Suprapubic skin (tissue), 4 donors: Measurements from ENCODE around the gene SCN5A. TPM values are rescaled to one million over a fixed set of nuclear protein-coding genes. Genes with fewer than 3 reads are reported as not detected.
A peak's percentile ranks its signal among the peaks of the same experiment; 100 is the strongest.

Experiments
- DNase-seq, 2 donors: peaks; one replicate each; pipeline ENCODE4 v3.0.0-alpha.2; 2019; ENCODE audit warnings: low spot score in 2 of 2
- H3K27ac ChIP-seq: fragments of 200-600 bp; sonication (generic); one replicate; pipeline ENCODE4 v1.5.1; 2019
- H3K27me3 ChIP-seq: fragments of 200-600 bp; sonication (generic); one replicate; pipeline ENCODE4 v1.5.1; 2019
- H3K36me3 ChIP-seq: fragments of 200-600 bp; sonication (generic); one replicate; pipeline ENCODE4 v1.5.1; 2019
- H3K4me1 ChIP-seq: fragments of 200-600 bp; sonication (generic); one replicate; pipeline ENCODE4 v1.5.1; 2019
- H3K4me3 ChIP-seq: fragments of 200-600 bp; sonication (generic); one replicate; pipeline ENCODE4 v1.5.1; 2019; ENCODE audit warnings: mild to moderate bottlenecking
- H3K9me3 ChIP-seq: fragments of 200-600 bp; sonication (generic); one replicate; pipeline ENCODE4 v1.5.1; 2019
- CTCF ChIP-seq, 2 donors: fragments of 200-600 bp in 1 of 2; fragments of 450-650 bp in 1 of 2; sonication (generic) in 1 of 2; IDR thresholded peaks; one replicate each; pipeline ENCODE4 v1.5.1; 2016 to 2019; ENCODE audit warnings: antibody characterized with exemption in 2 of 2, mild to moderate bottlenecking in 1 of 2, moderate library complexity in 1 of 2
- EP300 ChIP-seq: sonication (generic); formaldehyde crosslinking; IDR thresholded peaks from one replicate; pipeline ENCODE4 v1.6.1; 2017; ENCODE audit warnings: antibody characterized with exemption
- POLR2A ChIP-seq, 2 donors: fragments of 450-650 bp; IDR thresholded peaks; one replicate each; pipeline ENCODE4 v1.6.1; 2017; ENCODE audit warnings: antibody characterized with exemption in 2 of 2, mild to moderate bottlenecking in 2 of 2, moderate library complexity in 2 of 2
- POLR2AphosphoS5 ChIP-seq, 3 donors: sonication (generic); formaldehyde crosslinking; IDR thresholded peaks; one replicate each; pipeline ENCODE4 v1.6.1; 2017; ENCODE audit warnings: antibody characterized with exemption in 3 of 3
- WGBS: methylation state at CpG from one replicate; pipeline ENCODE4 v1.1.5; 2018; 5-methylcytosine and 5-hydroxymethylcytosine counted together
- total RNA-seq, 4 donors: library from RNA; depleted of rRNA; stranded (reverse); fragments of >200 nt; gene quantifications; one replicate each; pipeline ENCODE4 v1.1.0, GENCODE V29; 2016

SCN5A gene
- total RNA-seq, 4 donors from 2014 or later, result 0.15 to 1.1 (median 1.0) TPM; not detected in 1

DNA sequence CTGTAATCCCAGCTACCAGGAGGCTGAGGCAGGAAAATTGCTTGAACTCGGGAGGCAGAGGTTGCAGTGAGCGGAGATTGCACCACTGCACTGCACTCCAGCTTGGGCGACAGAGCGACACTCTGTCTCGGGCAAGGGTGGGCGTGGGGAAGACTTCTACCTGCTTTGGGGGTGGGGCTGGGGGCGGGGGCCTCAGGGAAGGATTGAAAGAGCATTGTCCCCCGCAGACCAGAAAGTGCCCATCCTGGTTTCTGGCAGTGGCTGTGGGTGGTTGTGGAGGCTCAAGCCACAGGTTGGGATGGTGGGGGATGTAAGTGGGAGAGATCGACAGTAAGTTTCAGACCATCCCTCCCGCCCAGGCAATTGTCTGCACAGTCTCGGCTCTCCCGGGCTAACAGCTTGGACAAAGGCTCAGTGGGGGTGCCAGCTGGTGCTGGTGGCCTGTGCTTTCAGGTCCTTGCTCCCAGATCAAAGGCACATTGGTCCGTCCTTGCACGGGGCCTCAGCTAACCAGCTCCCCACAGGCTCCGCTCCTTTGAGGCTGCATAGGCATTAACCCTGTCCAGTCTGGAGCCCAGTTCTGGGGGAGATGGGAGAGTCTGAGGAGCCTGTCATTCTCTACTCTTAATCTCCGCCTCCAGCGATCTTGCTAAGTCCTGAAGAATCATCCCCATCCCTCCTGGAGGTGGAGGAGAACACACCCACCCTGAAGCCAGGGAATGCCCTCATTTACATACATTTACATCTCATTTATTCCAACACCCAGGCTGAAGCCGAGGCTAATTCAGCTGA lies 8.6 kb downstream of the SCN5A start:
- 63% methylated on average over 12 of the region's 18 CpGs for whole genome bisulfite sequencing
- H3K27me3 ChIP-seq, result peaks cover 34% of the 10 kb centered on the region
- no peak overlapping the region for H3K4me3 ChIP-seq
- DNase-seq, result peak; percentile 36 to 69
- H3K27ac ChIP-seq, result no peak overlapping the region
- H3K9me3 ChIP-seq, result no peaks in the 10 kb centered on the region
- H3K36me3 ChIP-seq, result no peaks in the 10 kb centered on the region
- TF ChIP-seq CTCF (IDR thresholded peaks at IDR 0.05) (no peak), EP300 (no peak), POLR2A (IDR thresholded peaks at IDR 0.05) (no peak)
- no peaks in the 10 kb centered on the region for H3K4me1 ChIP-seq

DNA sequence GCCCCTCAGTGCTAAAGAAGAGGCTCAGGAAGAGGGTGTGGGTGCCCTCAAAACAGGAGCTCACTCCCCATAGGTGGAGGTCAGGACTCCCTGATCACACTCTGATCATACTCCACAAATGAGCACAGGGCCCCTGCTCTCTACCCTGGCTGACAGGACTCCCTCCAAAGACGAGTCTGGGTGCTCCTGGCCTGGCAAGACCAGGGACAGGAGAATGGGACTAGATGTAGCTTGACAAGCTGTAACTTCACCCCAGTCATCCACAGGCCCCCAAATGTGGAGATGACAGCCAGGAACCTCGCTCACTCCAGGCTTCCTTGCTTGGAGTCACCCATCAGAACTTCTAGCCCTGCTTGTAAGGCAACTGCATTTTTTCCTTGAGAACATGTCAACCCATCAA lies 11.1 kb downstream of the SCN5A start:
- H3K27me3 ChIP-seq, result peaks cover 25% of the 10 kb centered on the region
- H3K36me3 ChIP-seq, result no peaks in the 10 kb centered on the region
- H3K4me1 ChIP-seq, result no peaks in the 10 kb centered on the region
- 66% methylated on average over 2 of the region's 2 CpGs for WGBS
- H3K4me3 ChIP-seq, result no peak overlapping the region
- no peak for DNase-seq
- TF ChIP-seq POLR2AphosphoS5 (IDR thresholded peaks at IDR 0.05) (no peak), POLR2A (IDR thresholded peaks at IDR 0.05) (no peak), CTCF (IDR thresholded peaks at IDR 0.05) (no peak), EP300 (no peak)
- H3K9me3 ChIP-seq, result no peaks in the 10 kb centered on the region
- H3K27ac ChIP-seq, result no peak overlapping the region

GRCh38 chr3:38637906-38638305 lies 11.6 kb downstream of the SCN5A start:
- no peaks in the 10 kb centered on the region for H3K9me3 ChIP-seq
- H3K27me3 ChIP-seq, result peaks cover 24% of the 10 kb centered on the region
- no peak overlapping the region for H3K27ac ChIP-seq
- no peak overlapping the region for H3K4me3 ChIP-seq
- H3K4me1 ChIP-seq, result no peaks in the 10 kb centered on the region
- DNase-seq, result no peak
- no peaks in the 10 kb centered on the region for H3K36me3 ChIP-seq
- WGBS, result 55% methylated on average over 5 of the region's 5 CpGs
- TF ChIP-seq EP300, result no peak
- TF ChIP-seq POLR2AphosphoS5 (IDR thresholded peaks at IDR 0.05), result no peak
- TF ChIP-seq POLR2A (IDR thresholded peaks at IDR 0.05), result no peak
- TF ChIP-seq CTCF (IDR thresholded peaks at IDR 0.05), result no peak

GRCh38 chr3:38636881-38637280 lies 12.6 kb downstream of the SCN5A start:
- no peak overlapping the region for H3K4me3 ChIP-seq
- 81% methylated on average over 6 of the region's 6 CpGs for WGBS
- peaks cover 22% of the 10 kb centered on the region for H3K27me3 ChIP-seq
- DNase-seq, result no peak
- no peaks in the 10 kb centered on the region for H3K4me1 ChIP-seq
- no peak overlapping the region for H3K27ac ChIP-seq
- no peaks in the 10 kb centered on the region for H3K9me3 ChIP-seq
- no peaks in the 10 kb centered on the region for H3K36me3 ChIP-seq
- no peak for TF ChIP-seq POLR2A (IDR thresholded peaks at IDR 0.05)

DNA sequence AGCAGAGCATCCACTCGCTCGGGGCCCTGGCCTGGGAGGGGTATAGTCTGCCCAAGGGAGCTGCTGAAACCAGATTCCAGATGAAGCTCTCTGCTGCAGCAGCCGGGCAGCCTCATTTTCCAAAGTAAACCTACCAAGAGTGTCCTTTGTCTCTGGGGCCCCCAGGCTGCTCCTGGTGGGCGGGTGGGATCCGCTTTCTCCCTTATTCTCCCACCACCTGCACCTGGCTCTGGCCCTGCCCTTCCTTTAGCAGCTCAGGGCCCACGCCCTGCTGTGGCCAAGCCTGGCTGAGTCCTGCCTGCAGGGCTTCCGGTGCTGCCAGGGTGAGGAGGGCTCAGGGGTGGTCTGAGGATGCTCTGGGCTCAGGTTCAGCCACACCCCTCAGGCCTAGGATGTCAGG lies 13.0 kb downstream of the SCN5A start:
- Histone ChIP-seq H3K27ac (no peak overlapping the region), H3K4me1 (no peaks in the 10 kb centered on the region), H3K27me3 (peaks cover 18% of the 10 kb centered on the region), H3K9me3 (no peaks in the 10 kb centered on the region), H3K4me3 (no peak overlapping the region), H3K36me3 (no peaks in the 10 kb centered on the region)
- DNase-seq, result no peak
- TF ChIP-seq POLR2AphosphoS5 (IDR thresholded peaks at IDR 0.05) (no peak), CTCF (IDR thresholded peaks at IDR 0.05) (no peak), EP300 (no peak), POLR2A (IDR thresholded peaks at IDR 0.05) (no peak)
- WGBS, result 79% methylated on average over 3 of the region's 7 CpGs

DNA sequence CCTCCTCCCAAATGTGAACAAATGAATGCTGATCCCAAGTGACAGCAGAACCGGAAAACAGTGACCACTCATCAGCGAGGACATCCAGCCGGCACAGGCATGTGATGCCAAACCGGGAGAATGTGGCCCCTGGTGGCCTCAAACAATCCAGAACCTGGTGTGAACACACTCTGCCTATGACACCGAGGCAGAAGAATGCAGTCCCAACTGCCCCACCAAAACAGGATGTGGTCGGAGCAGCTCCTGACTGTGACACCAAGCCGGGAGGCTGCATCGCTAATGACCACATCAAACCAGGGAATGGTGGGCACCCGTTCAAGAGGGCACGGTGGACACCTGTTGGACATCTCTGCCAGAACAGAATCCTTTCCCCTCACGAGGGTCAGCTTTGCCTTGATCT lies 15.4 kb downstream of the SCN5A start:
- H3K36me3 ChIP-seq, result no peaks in the 10 kb centered on the region
- peaks cover 14% of the 10 kb centered on the region for H3K27me3 ChIP-seq
- no peak for TF ChIP-seq POLR2A (IDR thresholded peaks at IDR 0.05)
- TF ChIP-seq EP300, result no peak
- TF ChIP-seq CTCF (IDR thresholded peaks at IDR 0.05), result no peak
- no peak for TF ChIP-seq POLR2AphosphoS5 (IDR thresholded peaks at IDR 0.05)
- no peak for DNase-seq
- H3K4me3 ChIP-seq, result no peak overlapping the region
- H3K4me1 ChIP-seq, result no peaks in the 10 kb centered on the region
- WGBS, result 61% methylated on average over 11 of the region's 11 CpGs
- H3K9me3 ChIP-seq, result no peaks in the 10 kb centered on the region
- no peak overlapping the region for H3K27ac ChIP-seq
